HCT116 (cell line): ENCODE data around the gene FLRT1. TPM values are rescaled to one million over a fixed set of nuclear protein-coding genes. Genes with fewer than 3 reads are reported as not detected.

Experiments
- ATAC-seq: fragments of 200-7000 bp; cut with Tn5 transposase; 2 replicates; pipeline ENCODE4 v1.9.1; 2020; ENCODE audit warnings: mild to moderate bottlenecking, moderate library complexity
- BruUV-seq: library from RNA; stranded (reverse); fragments of 400-500 nt; replicated peaks from 2 replicates; lab custom pipeline; 2021; lab: Mats Ljungman, UMichigan
- CTCF ChIA-PET: fragments of 300-600 bp; sonication (Branson Sonifier 250); formaldehyde crosslinking; loops from one replicate; lab custom pipeline; 2021; ENCODE audit warnings: antibody characterized with exemption; lab: Charles Lee
- POLR2A ChIA-PET: fragments of 300-600, 350-600 bp; sonication (Branson Sonifier 250); formaldehyde crosslinking; loops from one replicate; lab custom pipeline; 2021; ENCODE audit warnings: antibody characterized with exemption; lab: Charles Lee
- RAD21 ChIA-PET, 2 experiments: fragments of 300-600 bp; sonication (Branson Sonifier 250); formaldehyde crosslinking; loops; one replicate each; lab custom pipeline; 2023; ENCODE audit warnings: low total read pairs in 2 of 2; ENCODE audit not compliant: uncharacterized antibody in 2 of 2, unreplicated experiment in 2 of 2, low non-redundant PET in 1 of 2; lab: Charles Lee
- DNase-seq: peaks from one replicate; pipeline ENCODE4 v3.0.0-alpha.2; 2010; ENCODE audit warnings: low read depth, low spot score
- H2AFZ ChIP-seq: fragments of 200-600 bp; shearing (Covaris generic), sonication (generic); 2 replicates; pipeline ENCODE4 v1.6.1; 2017; ENCODE audit warnings: low read depth, mixed run types, mixed read lengths, antibody characterized with exemption, low read length; ENCODE audit not compliant: poor library complexity, severe bottlenecking
- H3K27ac ChIP-seq: 2 replicates; pipeline ENCODE4 v1.5.1; 2012; ENCODE audit warnings: low read depth, low read length
- H3K27me3 ChIP-seq: fragments of 200-600 bp; sonication (generic); 2 replicates; pipeline ENCODE4 v1.6.1; 2016; ENCODE audit warnings: mixed run types, low read length, mixed read lengths; ENCODE audit not compliant: insufficient read depth
- H3K36me3 ChIP-seq, 2 experiments: fragments of 200-500 bp in 1 of 2; fragments of 200-600 bp in 1 of 2; sonication (Bioruptor generic) in 1 of 2; sonication (generic) in 1 of 2; 2 replicates each; pipeline versions ENCODE4 v1.5.1 to v1.6.1; 2014 to 2016; ENCODE audit warnings: low read length in 2 of 2, inconsistent platforms in 1 of 2, mixed read lengths in 1 of 2, mixed run types in 1 of 2; ENCODE audit not compliant: insufficient read depth in 2 of 2, control insufficient read depth in 1 of 2
- H3K4me1 ChIP-seq, 2 experiments: fragments of 200-600 bp in 1 of 2; sonication (generic) in 1 of 2; 2 replicates each; pipeline versions ENCODE4 v1.5.1 to v1.6.1; 2012 to 2017; ENCODE audit warnings: low read length in 2 of 2, inconsistent platforms in 1 of 2, mild to moderate bottlenecking in 1 of 2, mixed read lengths in 1 of 2, mixed run types in 1 of 2, moderate library complexity in 1 of 2; ENCODE audit not compliant: insufficient read depth in 2 of 2, control insufficient read depth in 1 of 2
- H3K4me2 ChIP-seq: fragments of 200-600 bp; sonication (generic); 2 replicates; pipeline ENCODE4 v1.6.1; 2017; ENCODE audit warnings: mixed run types, low read length, mixed read lengths
- H3K4me3 ChIP-seq, 2 experiments: fragments of 200-600 bp in 1 of 2; sonication (generic) in 1 of 2; replicated peaks in 1 of 2; 2 replicates each; pipeline ENCODE4 v1.5.1; 2011 to 2016; ENCODE audit warnings: low read length in 2 of 2, control low read depth in 1 of 2, low read depth in 1 of 2, mild to moderate bottlenecking in 1 of 2, mixed read lengths in 1 of 2, mixed run types in 1 of 2
- H3K79me2 ChIP-seq: fragments of 200-600 bp; sonication (generic); 2 replicates; pipeline ENCODE4 v1.6.1; 2017; ENCODE audit warnings: mild to moderate bottlenecking, mixed run types, low read length, moderate library complexity, mixed read lengths; ENCODE audit not compliant: insufficient read depth
- H3K9ac ChIP-seq: fragments of 200-600 bp; sonication (generic); 2 replicates; pipeline ENCODE4 v1.6.1; 2016; ENCODE audit warnings: low read length, mixed read lengths
- H3K9me2 ChIP-seq: fragments of 200-600 bp; sonication (generic), shearing (Covaris generic); 2 replicates; pipeline ENCODE4 v1.6.1; 2017; ENCODE audit warnings: mixed run types, mild to moderate bottlenecking, moderate library complexity; ENCODE audit not compliant: insufficient read depth
- H3K9me3 ChIP-seq, 2 experiments: fragments of 200-500 bp in 1 of 2; fragments of 200-600 bp in 1 of 2; sonication (Bioruptor generic) in 1 of 2; sonication (generic) in 1 of 2; 2 replicates each; pipeline ENCODE4 v1.6.1; 2014 to 2017; ENCODE audit warnings: low read length in 2 of 2, mixed read lengths in 2 of 2, inconsistent platforms in 1 of 2, low read depth in 1 of 2, mild to moderate bottlenecking in 1 of 2, mixed run types in 1 of 2, moderate library complexity in 1 of 2; ENCODE audit not compliant: control insufficient read depth in 1 of 2, insufficient read depth in 1 of 2
- H4K20me1 ChIP-seq: fragments of 200-600 bp; sonication (generic), shearing (Covaris generic); 2 replicates; pipeline ENCODE4 v1.6.1; 2017; ENCODE audit warnings: mixed run types, mild to moderate bottlenecking, moderate library complexity; ENCODE audit not compliant: insufficient read depth
- EZH2 ChIP-seq: fragments of 200-600 bp; sonication (generic); IDR thresholded peaks from 2 replicates; pipeline ENCODE4 v1.6.1; 2017; ENCODE audit warnings: antibody characterized with exemption, mixed run types
- POLR2A ChIP-seq: IDR thresholded peaks from 2 replicates; pipeline ENCODE4 v1.7.0; 2011; ENCODE audit warnings: borderline replicate concordance; ENCODE audit not compliant: insufficient read depth, insufficient read length; ENCODE audit errors: extremely low read depth
- SRF ChIP-seq: IDR thresholded peaks from 2 replicates; pipeline ENCODE4 v1.6.1; 2012; ENCODE audit warnings: low read depth
- ZBTB33 ChIP-seq: IDR thresholded peaks from 2 replicates; pipeline ENCODE4 v1.6.1; 2011; ENCODE audit warnings: mild to moderate bottlenecking, low read length, moderate library complexity; ENCODE audit not compliant: insufficient replicate concordance; ENCODE audit errors: extremely low read depth
- ZFX ChIP-seq: fragments of 450-650 bp; IDR thresholded peaks from 2 replicates; pipeline ENCODE4 v1.6.1; 2017
- intact Hi-C: fragments of 100-400 bp; cut with micrococcal nuclease; formaldehyde crosslinking; loops from 2 replicates; pipeline ENCODE4 v1.10.0; 2022
- total RNA-seq: library from RNA; stranded (reverse); gene quantifications from one replicate; pipeline ENCODE4 v1.2.1, GENCODE V29; 2021; ENCODE audit not compliant: unreplicated experiment
- TF ChIP-seq, protein P1 (sequence below): IDR thresholded peaks from 2 replicates; pipeline ENCODE4 v1.6.1; 2012; ENCODE audit warnings: low read depth

Gene FLRT1
- total RNA-seq, 1 experiment from 2014 or later: 0.15 TPM

DNA sequence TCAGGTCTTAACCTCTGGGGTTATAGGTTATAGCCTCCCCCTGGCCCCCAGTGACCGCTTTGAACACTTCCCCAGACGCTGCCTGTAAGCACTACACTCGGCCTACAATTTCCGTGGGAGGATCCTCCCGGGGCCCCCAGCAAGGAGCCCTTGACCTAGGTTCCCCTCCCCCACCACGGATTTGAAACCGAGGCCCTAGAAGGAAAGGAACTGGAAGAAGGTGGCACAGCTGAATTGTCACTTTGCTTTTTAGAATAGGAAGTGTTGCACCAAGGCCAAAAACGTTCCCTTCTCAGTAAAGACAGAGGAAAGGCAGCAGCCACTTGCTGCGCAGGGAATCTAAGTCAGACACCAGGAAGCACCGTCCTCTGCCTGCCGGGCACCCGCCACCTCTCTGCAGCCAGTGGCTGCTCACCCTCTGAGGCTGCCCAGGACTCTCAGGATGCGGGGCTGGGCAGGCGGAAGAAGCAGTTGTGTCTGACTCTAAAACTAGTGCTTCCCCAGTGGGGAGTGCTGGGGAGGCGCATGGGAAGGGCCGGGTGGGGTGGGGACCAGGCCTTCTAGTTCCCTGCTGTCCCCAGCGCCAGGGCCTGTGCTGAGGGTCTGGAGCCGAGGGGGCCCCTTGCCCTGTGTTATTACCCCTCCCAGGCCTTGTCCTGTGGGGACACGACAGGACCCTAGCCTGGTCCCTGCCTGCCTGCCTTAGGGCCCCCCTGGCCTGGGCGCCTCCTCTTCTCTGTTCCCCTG, 7.9 kb upstream of the FLRT1 start:
- H3K27me3 ChIP-seq: no peaks in the 10 kb centered on the region
- ChIA-PET POLR2A (no interaction called here), RAD21 (no interaction called here), CTCF (no interaction called here)
- H3K79me2 ChIP-seq: no peaks in the 10 kb centered on the region
- no peaks in the 10 kb centered on the region for H3K9me2 ChIP-seq
- no TSS peak for BruUV-seq
- intact Hi-C loops: no loop called here
- H3K4me1 ChIP-seq: peaks cover 0 to 12% of the 10 kb centered on the region in 2 experiments; a peak in 2 of 4 replicates
- no peak overlapping the region for H2AFZ ChIP-seq
- H3K9me3 ChIP-seq: no peaks in the 10 kb centered on the region
- ATAC-seq: no peak
- DNase-seq: no peak
- no peak overlapping the region for H3K27ac ChIP-seq
- no peak overlapping the region for H3K4me3 ChIP-seq
- H3K4me2 ChIP-seq: no peak overlapping the region
- no peak overlapping the region for H3K9ac ChIP-seq
- TF ChIP-seq ZBTB33: no peak
- TF ChIP-seq, protein P1, sequence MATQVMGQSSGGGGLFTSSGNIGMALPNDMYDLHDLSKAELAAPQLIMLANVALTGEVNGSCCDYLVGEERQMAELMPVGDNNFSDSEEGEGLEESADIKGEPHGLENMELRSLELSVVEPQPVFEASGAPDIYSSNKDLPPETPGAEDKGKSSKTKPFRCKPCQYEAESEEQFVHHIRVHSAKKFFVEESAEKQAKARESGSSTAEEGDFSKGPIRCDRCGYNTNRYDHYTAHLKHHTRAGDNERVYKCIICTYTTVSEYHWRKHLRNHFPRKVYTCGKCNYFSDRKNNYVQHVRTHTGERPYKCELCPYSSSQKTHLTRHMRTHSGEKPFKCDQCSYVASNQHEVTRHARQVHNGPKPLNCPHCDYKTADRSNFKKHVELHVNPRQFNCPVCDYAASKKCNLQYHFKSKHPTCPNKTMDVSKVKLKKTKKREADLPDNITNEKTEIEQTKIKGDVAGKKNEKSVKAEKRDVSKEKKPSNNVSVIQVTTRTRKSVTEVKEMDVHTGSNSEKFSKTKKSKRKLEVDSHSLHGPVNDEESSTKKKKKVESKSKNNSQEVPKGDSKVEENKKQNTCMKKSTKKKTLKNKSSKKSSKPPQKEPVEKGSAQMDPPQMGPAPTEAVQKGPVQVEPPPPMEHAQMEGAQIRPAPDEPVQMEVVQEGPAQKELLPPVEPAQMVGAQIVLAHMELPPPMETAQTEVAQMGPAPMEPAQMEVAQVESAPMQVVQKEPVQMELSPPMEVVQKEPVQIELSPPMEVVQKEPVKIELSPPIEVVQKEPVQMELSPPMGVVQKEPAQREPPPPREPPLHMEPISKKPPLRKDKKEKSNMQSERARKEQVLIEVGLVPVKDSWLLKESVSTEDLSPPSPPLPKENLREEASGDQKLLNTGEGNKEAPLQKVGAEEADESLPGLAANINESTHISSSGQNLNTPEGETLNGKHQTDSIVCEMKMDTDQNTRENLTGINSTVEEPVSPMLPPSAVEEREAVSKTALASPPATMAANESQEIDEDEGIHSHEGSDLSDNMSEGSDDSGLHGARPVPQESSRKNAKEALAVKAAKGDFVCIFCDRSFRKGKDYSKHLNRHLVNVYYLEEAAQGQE: no peak
- no peak for TF ChIP-seq SRF
- TF ChIP-seq EZH2: no peak
- no peak for TF ChIP-seq POLR2A
- TF ChIP-seq ZFX: no peak
- H3K36me3 ChIP-seq: no peaks in the 10 kb centered on the region
- H4K20me1 ChIP-seq: no peaks in the 10 kb centered on the region
